ENCODE measurements around the gene DNAJB7. TPM values are rescaled to one million over a fixed set of nuclear protein-coding genes. Genes with fewer than 3 reads are reported as not detected.
"Not testable (repeated sequence)": the region's sequence is repeated elsewhere in the genome, so short reads cannot be mapped to it uniquely, and the experiment has no call there.

The DNAJB7 gene
- total RNA-seq, 6 experiments from 2014 or later, result not detected

DNA sequence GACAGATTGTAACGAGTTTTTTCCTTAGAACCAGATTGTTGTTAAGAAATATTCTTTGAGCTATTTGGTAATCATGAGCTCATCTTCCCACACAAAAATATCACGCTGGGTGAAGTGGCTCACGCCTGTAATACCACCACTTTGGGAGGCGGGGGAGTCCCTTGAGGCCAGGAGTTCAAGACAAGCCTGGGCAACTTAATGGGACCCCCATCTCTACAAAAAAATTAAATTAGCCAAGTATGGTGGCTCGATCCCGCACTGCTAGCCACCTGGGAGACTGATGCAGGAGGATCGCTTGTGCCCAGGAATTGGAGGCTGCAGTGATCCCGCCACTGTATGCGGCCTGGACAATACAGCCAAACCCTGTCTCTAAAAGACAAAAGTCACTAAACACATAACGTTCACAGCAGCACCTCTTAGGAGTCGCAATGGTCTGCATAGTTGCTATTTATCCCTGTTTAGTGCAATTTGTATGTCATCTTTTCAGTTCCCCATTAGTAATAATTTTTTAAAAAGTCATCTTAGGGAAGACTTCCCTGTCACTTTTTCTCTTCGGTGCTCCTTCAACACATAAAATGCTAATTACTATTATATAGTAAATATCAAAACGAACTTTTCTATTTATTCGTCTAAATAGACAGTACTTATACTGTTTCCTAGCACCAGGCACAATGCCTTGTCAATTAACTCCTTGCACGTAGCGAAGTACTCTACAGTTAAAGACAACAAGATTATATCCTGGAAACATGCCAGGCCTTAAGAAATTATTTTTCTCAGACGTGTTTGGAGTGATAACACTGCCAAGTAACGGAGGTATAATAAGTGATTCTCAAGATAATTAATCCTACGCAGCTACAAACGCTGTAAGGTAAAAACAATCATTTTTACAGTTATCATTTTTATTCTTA lies 6.6 kb downstream of the DNAJB7 start:
- no peak for DNase-seq

GRCh38 chr22:40853961-40854360 lies 8.0 kb downstream of the DNAJB7 start:
- H3K4me1 ChIP-seq, result peaks cover 0 to 48% (median 24%) of the 10 kb centered on the region in 4 donors

More for the DNA sequence above, 6.6 kb downstream of the DNAJB7 start:
- Histone ChIP-seq H3K27ac (peak overlapping the region; percentile 98 to 100 (median 99)), H3K4me1 (peaks cover 0 to 52% (median 24%) of the 10 kb centered on the region in 4 donors), H3K36me3 (peaks cover 0 to 4% (median under 1%) of the 10 kb centered on the region in 4 donors), H3K9me3 (no peaks in the 10 kb centered on the region), H3K4me3 (peak overlapping the region; percentile 72 to 92 (median 85)), H3K27me3 (no peaks in the 10 kb centered on the region)
- intact Hi-C loops (cut with DNase I), result no loop called here
- ATAC-seq, result no peak
- TF ChIP-seq POLR2A (IDR thresholded peaks at IDR 0.05) (no peak), CTCF (IDR thresholded peaks at IDR 0.05) (no peak)
- WGBS (ENCODE audit: insufficient coverage, low coverage, low lambda C conversion rate, missing lambda C conversion rate), result 16% methylated on average over 19 of the region's 20 CpGs

GRCh38 chr22:40853333-40853732 lies 8.6 kb downstream of the DNAJB7 start:
- peak overlapping the region in 2 of 3 donors; percentile 36 to 100 for H3K27ac ChIP-seq
- H3K4me1 ChIP-seq, result peaks cover 0 to 44% (median 22%) of the 10 kb centered on the region in 4 donors

More at GRCh38 chr22:40853961-40854360, 8.0 kb downstream of the DNAJB7 start:
- H3K27me3 ChIP-seq, result no peaks in the 10 kb centered on the region
- TF ChIP-seq POLR2A (IDR thresholded peaks at IDR 0.05) (no peak), CTCF (IDR thresholded peaks at IDR 0.05) (no peak)
- no peak for ATAC-seq
- intact Hi-C loops (cut with DNase I), result no loop called here
- no peak for DNase-seq
- H3K36me3 ChIP-seq, result peaks cover 0 to 17% (median 6%) of the 10 kb centered on the region in 4 donors
- no peaks in the 10 kb centered on the region for H3K9me3 ChIP-seq
- peak overlapping the region in 2 of 3 donors; percentile 25 to 85 for H3K4me3 ChIP-seq
- 21% methylated on average over 3 of the region's 3 CpGs for WGBS (ENCODE audit: insufficient coverage, low coverage, low lambda C conversion rate, missing lambda C conversion rate)
- H3K27ac ChIP-seq, result peak overlapping the region in 2 of 3 donors; percentile 36 to 100

GRCh38 chr22:40845816-40846215 lies 16.1 kb downstream of the DNAJB7 start:
- H3K36me3 ChIP-seq, result peaks cover 0 to 98% (median 33%) of the 10 kb centered on the region in 4 donors
- H3K4me1 ChIP-seq; H3K9me3 ChIP-seq; H3K27me3 ChIP-seq; H3K4me3 ChIP-seq; intact Hi-C loops (cut with DNase I); H3K27ac ChIP-seq: not testable (repeated sequence)
- DNase-seq (peak in 2 of 3 donors; percentile 48 to 71), ATAC-seq (peak in 2 of 4 donors; percentile 49 to 71)
- WGBS (ENCODE audit: insufficient coverage, low coverage, low lambda C conversion rate, missing lambda C conversion rate), result 55% methylated on average over 11 of the region's 11 CpGs

More at GRCh38 chr22:40853333-40853732, 8.6 kb downstream of the DNAJB7 start:
- Histone ChIP-seq H3K4me3 (peak overlapping the region in 2 of 3 donors; percentile 25 to 85), H3K27me3 (no peaks in the 10 kb centered on the region), H3K36me3 (peaks cover 0 to 24% (median 8%) of the 10 kb centered on the region in 4 donors), H3K9me3 (no peaks in the 10 kb centered on the region)
- intact Hi-C loops (cut with DNase I), result no loop called here
- DNase-seq, result no peak
- 0% methylated on average over 1 of the region's 1 CpG for WGBS (ENCODE audit: insufficient coverage, low coverage, low lambda C conversion rate, missing lambda C conversion rate)
- TF ChIP-seq CTCF (IDR thresholded peaks at IDR 0.05) (no peak), POLR2A (IDR thresholded peaks at IDR 0.05) (no peak)
- ATAC-seq, result no peak

DNA sequence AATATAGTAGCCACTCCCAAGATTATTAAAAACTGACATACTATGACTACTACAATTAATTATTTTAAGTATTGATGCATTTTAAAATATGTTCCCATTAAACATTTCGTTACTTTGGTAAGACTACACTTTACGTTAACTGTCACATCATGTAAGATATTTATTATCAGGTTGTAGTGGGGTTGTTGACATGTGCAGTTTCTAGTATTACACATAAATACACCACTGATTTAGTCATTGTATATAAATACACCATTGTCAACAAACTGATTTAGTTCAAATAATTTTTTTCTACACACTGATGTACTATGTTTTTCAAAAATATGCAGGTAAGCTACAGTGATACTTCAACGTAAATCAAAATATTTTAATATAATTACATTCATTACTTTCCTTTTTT lies 17.0 kb downstream of the DNAJB7 start:
- peaks cover 0 to 99% (median 35%) of the 10 kb centered on the region in 4 donors for H3K36me3 ChIP-seq
- no peaks in the 10 kb centered on the region for H3K9me3 ChIP-seq
- DNase-seq (no peak), ATAC-seq (no peak)
- H3K4me1 ChIP-seq, result peaks cover 0 to 6% (median 0%) of the 10 kb centered on the region in 4 donors
- H3K4me3 ChIP-seq, result no peak overlapping the region
- 92% methylated on average over 3 of the region's 3 CpGs for WGBS (ENCODE audit: insufficient coverage, low coverage, low lambda C conversion rate, missing lambda C conversion rate)
- intact Hi-C loops (cut with DNase I), result no loop called here
- H3K27me3 ChIP-seq, result no peaks in the 10 kb centered on the region
- H3K27ac ChIP-seq, result no peak overlapping the region
- TF ChIP-seq POLR2A (IDR thresholded peaks at IDR 0.05) (no peak), CTCF (IDR thresholded peaks at IDR 0.05) (no peak)
